Measurements from ENCODE around the gene TBC1D7.

- no peak for TF ChIP-seq CTCF (IDR thresholded peaks at IDR 0.05; ENCODE audit: low read depth, low read length, poor library complexity, severe bottlenecking)
- no peak for TF ChIP-seq EZH2phosphoT487 (IDR thresholded peaks at IDR 0.05; ENCODE audit: borderline replicate concordance, low read length)
Measured at GRCh38 chr6:13305791-13306190, 22.5 kb downstream of the TBC1D7 start.

Data from DOHH2 (cell line).